SK-N-SH treated with all-trans-retinoic acid at 6 μM for 48 hours (cell line): ENCODE measurements around the gene MEIS3.

Experiments
- ATAC-seq: fragments of 200-7000 bp; cut with Tn5 transposase; 3 replicates; pipeline ENCODE4 v1.9.1; 2020; ENCODE audit warnings: mild to moderate bottlenecking, moderate library complexity
- ARNTL ChIP-seq: fragments of 450-650 bp; formaldehyde crosslinking; IDR thresholded peaks from 2 replicates; pipeline ENCODE4 v1.5.0; 2020; ENCODE audit warnings: low read depth, mild to moderate bottlenecking, moderate library complexity, borderline replicate concordance
- BACH2 ChIP-seq: fragments of 250-450 bp; sonication (Bioruptor Pico); IDR thresholded peaks from 2 replicates; pipeline ENCODE4 v1.9.0; 2021; ENCODE audit warnings: mild to moderate bottlenecking, borderline replicate concordance
- CSDC2 ChIP-seq: fragments of 250-450 bp; sonication (Bioruptor Pico); IDR thresholded peaks from 2 replicates; pipeline ENCODE4 v1.5.0; 2020; ENCODE audit warnings: mild to moderate bottlenecking, moderate library complexity
- ESRRG ChIP-seq: fragments of 250-450 bp; sonication (Bioruptor Pico); IDR thresholded peaks from 2 replicates; pipeline ENCODE4 v1.6.1; 2021; ENCODE audit warnings: mild to moderate bottlenecking
- GLIS3 ChIP-seq: fragments of 250-450 bp; sonication (Bioruptor Pico); IDR thresholded peaks from 2 replicates; pipeline ENCODE4 v1.5.0; 2020; ENCODE audit warnings: mild to moderate bottlenecking, moderate library complexity
- ISL1 ChIP-seq: fragments of 250-450 bp; sonication (Bioruptor Pico); IDR thresholded peaks from 2 replicates; pipeline ENCODE4 v2.1.2; 2022; ENCODE audit warnings: mild to moderate bottlenecking, moderate library complexity
- OSR1 ChIP-seq: fragments of 250-450 bp; sonication (Bioruptor Pico); IDR thresholded peaks from 2 replicates; pipeline ENCODE4 v1.8.0; 2022; ENCODE audit warnings: moderate library complexity, mild to moderate bottlenecking, inconsistent platforms
- RARB ChIP-seq: fragments of 250-450 bp; sonication (Bioruptor Pico); IDR thresholded peaks from 2 replicates; pipeline ENCODE4 v1.8.0; 2021; ENCODE audit warnings: mild to moderate bottlenecking, moderate library complexity
- SNAI2 ChIP-seq: fragments of 250-450 bp; sonication (Bioruptor Pico); IDR thresholded peaks from 2 replicates; pipeline ENCODE4 v1.5.0; 2020; ENCODE audit warnings: mild to moderate bottlenecking, moderate library complexity
- TCF4 ChIP-seq: fragments of 250-450 bp; sonication (Bioruptor Pico); IDR thresholded peaks from 2 replicates; pipeline ENCODE4 v1.8.0; 2021; ENCODE audit warnings: mild to moderate bottlenecking, moderate library complexity, borderline replicate concordance
- TOX ChIP-seq: fragments of 250-450 bp; sonication (Bioruptor Pico); IDR thresholded peaks from 2 replicates; pipeline ENCODE4 v1.8.0; 2021; ENCODE audit warnings: mild to moderate bottlenecking, moderate library complexity, borderline replicate concordance
- ZC3H10 ChIP-seq: fragments of 250-450 bp; sonication (Bioruptor Pico); IDR thresholded peaks from 2 replicates; pipeline ENCODE4 v1.5.1; 2021; ENCODE audit warnings: mild to moderate bottlenecking, moderate library complexity
- ZFP3 ChIP-seq: fragments of 250-450 bp; sonication (Bioruptor Pico); IDR thresholded peaks from 2 replicates; pipeline ENCODE4 v1.5.0; 2020; ENCODE audit warnings: mild to moderate bottlenecking, moderate library complexity
- ZNF565 ChIP-seq: fragments of 450-650 bp; formaldehyde crosslinking; conservative IDR thresholded peaks from 2 replicates; pipeline ENCODE4 v1.5.0; 2020; ENCODE audit warnings: low read depth, mild to moderate bottlenecking, moderate library complexity
- ZNF70 ChIP-seq: fragments of 450-650 bp; formaldehyde crosslinking; IDR thresholded peaks from 2 replicates; pipeline ENCODE4 v1.5.0; 2020; ENCODE audit warnings: mild to moderate bottlenecking, moderate library complexity
- ZNF8 ChIP-seq: fragments of 450-650 bp; formaldehyde crosslinking; IDR thresholded peaks from 2 replicates; pipeline ENCODE4 v1.5.0; 2020; ENCODE audit warnings: mild to moderate bottlenecking, moderate library complexity
- TF ChIP-seq, protein P1 (sequence below): fragments of 250-450 bp; sonication (Bioruptor Pico); IDR thresholded peaks from 2 replicates; pipeline ENCODE4 v1.5.1; 2021; ENCODE audit warnings: mild to moderate bottlenecking, moderate library complexity
- TF ChIP-seq, protein P2 (sequence below): fragments of 250-450 bp; sonication (Bioruptor Pico); IDR thresholded peaks from 2 replicates; pipeline ENCODE4 v1.5.0; 2020; ENCODE audit warnings: mild to moderate bottlenecking, moderate library complexity
- TF ChIP-seq, protein P3 (sequence below): fragments of 250-450 bp; sonication (Bioruptor Pico); IDR thresholded peaks from 2 replicates; pipeline ENCODE4 v1.8.0; 2020; ENCODE audit warnings: mild to moderate bottlenecking, moderate library complexity, borderline replicate concordance
- TF ChIP-seq, protein P4 (sequence below): fragments of 250-450 bp; sonication (Bioruptor Pico); IDR thresholded peaks from 2 replicates; pipeline ENCODE4 v1.5.1; 2020; ENCODE audit warnings: low read depth, mild to moderate bottlenecking, moderate library complexity
- TF ChIP-seq, protein P5 (sequence below): fragments of 250-450 bp; sonication (Bioruptor Pico); IDR thresholded peaks from 2 replicates; pipeline ENCODE4 v1.8.0; 2021; ENCODE audit warnings: low read depth, mild to moderate bottlenecking, moderate library complexity, borderline replicate concordance

The MEIS3 gene

DNA sequence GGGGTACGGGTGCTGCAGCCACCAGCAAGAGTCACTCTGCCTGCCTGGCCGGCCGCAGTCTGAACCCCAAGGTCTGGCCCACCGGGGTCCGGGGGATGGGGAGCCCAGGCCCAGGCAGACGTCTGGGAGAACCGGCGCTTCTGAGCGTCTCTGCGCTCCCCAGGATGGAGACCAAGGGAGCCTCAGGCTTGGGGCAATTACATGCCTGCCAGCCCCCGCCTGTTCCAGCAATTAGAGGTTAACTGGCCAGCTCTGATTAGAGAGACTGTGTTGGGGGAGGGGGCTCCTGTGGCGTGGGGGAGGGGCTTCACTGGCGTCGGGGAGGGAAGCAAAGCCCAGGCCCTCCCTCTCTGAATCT, 11.9 kb downstream of the MEIS3 start:
- ATAC-seq, result no peak
- TF ChIP-seq ZNF8 (CRISPR knock-in tag) (no peak), GLIS3 (CRISPR knock-in tag) (no peak), RARB (CRISPR knock-in tag) (no peak), TCF4 (CRISPR knock-in tag) (no peak), BACH2 (CRISPR knock-in tag) (no peak), ZNF70 (no peak), ZFP3 (no peak), TOX (no peak), ZNF565 (no peak), CSDC2 (CRISPR knock-in tag) (no peak), ISL1 (no peak), SNAI2 (no peak), ARNTL (CRISPR knock-in tag) (no peak)
- TF ChIP-seq, protein P1, sequence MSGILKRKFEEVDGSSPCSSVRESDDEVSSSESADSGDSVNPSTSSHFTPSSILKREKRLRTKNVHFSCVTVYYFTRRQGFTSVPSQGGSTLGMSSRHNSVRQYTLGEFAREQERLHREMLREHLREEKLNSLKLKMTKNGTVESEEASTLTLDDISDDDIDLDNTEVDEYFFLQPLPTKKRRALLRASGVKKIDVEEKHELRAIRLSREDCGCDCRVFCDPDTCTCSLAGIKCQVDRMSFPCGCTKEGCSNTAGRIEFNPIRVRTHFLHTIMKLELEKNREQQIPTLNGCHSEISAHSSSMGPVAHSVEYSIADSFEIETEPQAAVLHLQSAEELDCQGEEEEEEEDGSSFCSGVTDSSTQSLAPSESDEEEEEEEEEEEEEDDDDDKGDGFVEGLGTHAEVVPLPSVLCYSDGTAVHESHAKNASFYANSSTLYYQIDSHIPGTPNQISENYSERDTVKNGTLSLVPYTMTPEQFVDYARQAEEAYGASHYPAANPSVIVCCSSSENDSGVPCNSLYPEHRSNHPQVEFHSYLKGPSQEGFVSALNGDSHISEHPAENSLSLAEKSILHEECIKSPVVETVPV (CRISPR knock-in tag), result no peak
- TF ChIP-seq, protein P2, sequence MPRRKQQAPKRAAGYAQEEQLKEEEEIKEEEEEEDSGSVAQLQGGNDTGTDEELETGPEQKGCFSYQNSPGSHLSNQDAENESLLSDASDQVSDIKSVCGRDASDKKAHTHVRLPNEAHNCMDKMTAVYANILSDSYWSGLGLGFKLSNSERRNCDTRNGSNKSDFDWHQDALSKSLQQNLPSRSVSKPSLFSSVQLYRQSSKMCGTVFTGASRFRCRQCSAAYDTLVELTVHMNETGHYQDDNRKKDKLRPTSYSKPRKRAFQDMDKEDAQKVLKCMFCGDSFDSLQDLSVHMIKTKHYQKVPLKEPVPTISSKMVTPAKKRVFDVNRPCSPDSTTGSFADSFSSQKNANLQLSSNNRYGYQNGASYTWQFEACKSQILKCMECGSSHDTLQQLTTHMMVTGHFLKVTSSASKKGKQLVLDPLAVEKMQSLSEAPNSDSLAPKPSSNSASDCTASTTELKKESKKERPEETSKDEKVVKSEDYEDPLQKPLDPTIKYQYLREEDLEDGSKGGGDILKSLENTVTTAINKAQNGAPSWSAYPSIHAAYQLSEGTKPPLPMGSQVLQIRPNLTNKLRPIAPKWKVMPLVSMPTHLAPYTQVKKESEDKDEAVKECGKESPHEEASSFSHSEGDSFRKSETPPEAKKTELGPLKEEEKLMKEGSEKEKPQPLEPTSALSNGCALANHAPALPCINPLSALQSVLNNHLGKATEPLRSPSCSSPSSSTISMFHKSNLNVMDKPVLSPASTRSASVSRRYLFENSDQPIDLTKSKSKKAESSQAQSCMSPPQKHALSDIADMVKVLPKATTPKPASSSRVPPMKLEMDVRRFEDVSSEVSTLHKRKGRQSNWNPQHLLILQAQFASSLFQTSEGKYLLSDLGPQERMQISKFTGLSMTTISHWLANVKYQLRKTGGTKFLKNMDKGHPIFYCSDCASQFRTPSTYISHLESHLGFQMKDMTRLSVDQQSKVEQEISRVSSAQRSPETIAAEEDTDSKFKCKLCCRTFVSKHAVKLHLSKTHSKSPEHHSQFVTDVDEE (CRISPR knock-in tag), result no peak
- TF ChIP-seq, protein P3, sequence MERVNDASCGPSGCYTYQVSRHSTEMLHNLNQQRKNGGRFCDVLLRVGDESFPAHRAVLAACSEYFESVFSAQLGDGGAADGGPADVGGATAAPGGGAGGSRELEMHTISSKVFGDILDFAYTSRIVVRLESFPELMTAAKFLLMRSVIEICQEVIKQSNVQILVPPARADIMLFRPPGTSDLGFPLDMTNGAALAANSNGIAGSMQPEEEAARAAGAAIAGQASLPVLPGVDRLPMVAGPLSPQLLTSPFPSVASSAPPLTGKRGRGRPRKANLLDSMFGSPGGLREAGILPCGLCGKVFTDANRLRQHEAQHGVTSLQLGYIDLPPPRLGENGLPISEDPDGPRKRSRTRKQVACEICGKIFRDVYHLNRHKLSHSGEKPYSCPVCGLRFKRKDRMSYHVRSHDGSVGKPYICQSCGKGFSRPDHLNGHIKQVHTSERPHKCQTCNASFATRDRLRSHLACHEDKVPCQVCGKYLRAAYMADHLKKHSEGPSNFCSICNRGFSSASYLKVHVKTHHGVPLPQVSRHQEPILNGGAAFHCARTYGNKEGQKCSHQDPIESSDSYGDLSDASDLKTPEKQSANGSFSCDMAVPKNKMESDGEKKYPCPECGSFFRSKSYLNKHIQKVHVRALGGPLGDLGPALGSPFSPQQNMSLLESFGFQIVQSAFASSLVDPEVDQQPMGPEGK (CRISPR knock-in tag), result no peak

DNA sequence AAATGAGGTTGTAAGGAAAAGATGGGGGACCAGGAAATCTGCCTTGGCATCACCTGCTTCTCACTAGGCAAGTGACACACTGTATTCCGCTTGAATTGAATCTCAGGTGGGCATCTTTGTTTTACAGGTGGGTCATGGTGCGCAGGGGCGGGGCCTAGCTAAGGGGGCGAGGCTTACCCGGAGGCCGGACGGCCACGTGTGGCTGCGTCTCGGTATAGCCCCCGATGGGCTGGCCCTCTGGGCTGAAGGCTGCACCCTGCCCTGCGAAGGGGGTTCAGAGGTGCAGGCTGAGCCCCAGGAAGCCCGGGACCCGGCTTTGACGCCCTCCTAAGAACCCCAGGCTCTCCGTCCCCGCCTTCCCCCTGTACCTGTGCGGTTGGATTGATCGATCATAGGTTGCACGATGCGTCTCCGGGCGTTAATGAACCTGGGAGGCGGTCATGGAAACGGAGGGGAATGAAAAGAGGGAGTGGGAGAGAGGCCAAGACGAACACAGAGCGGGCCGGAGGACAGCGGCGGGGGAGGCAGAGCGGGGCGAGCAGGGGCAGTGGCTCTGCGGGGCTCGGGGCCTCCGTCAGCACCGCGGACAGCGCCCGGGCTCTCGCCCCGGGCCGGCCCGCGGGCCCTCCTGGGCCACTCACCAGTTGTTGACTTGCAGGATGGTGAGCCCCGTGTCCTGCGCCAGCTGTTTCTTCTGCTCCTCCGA, 12.5 kb downstream of the MEIS3 start:
- TF ChIP-seq ZC3H10 (no peak), ZNF70 (no peak), ZNF8 (CRISPR knock-in tag) (no peak), ZNF565 (no peak), CSDC2 (CRISPR knock-in tag) (no peak), OSR1 (no peak), ESRRG (CRISPR knock-in tag) (no peak)
- TF ChIP-seq, protein P4, sequence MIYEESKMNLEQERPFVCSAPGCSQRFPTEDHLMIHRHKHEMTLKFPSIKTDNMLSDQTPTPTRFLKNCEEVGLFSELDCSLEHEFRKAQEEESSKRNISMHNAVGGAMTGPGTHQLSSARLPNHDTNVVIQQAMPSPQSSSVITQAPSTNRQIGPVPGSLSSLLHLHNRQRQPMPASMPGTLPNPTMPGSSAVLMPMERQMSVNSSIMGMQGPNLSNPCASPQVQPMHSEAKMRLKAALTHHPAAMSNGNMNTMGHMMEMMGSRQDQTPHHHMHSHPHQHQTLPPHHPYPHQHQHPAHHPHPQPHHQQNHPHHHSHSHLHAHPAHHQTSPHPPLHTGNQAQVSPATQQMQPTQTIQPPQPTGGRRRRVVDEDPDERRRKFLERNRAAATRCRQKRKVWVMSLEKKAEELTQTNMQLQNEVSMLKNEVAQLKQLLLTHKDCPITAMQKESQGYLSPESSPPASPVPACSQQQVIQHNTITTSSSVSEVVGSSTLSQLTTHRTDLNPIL, result no peak
- TF ChIP-seq, protein P1 (CRISPR knock-in tag), result no peak
- no peak for ATAC-seq

DNA sequence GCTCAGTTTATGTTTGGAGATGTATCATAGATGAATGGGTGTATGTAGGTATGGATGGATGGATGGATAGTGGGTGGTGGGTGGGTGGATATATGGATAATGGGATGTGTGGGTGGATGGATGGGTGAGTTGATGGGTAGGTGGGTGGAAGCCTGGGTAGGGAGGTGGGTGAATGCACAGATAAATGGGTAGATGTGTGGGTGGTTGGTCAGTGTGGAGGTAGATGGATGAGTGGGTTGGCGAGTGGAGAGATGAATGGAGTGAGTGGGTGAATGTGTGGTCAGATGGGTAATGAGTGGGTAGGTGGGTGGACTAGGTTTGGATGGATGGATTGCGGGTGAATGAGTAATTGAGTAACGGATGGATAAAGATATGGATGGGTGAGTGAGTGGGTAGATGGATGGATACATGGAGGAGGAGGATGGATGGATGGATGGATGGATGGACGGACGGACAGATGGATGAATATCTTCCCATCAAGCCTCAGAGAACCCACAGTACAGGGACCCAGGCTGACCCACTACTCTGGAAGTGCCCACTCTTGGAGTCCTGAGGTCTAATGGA, 13.4 kb downstream of the MEIS3 start:
- ATAC-seq, result no peak
- TF ChIP-seq ZNF565 (no peak), CSDC2 (CRISPR knock-in tag) (no peak), TOX (no peak), ZFP3 (no peak), BACH2 (CRISPR knock-in tag) (no peak), ISL1 (no peak)
- TF ChIP-seq, protein P4, result no peak
- TF ChIP-seq, protein P1 (CRISPR knock-in tag), result no peak
- TF ChIP-seq, protein P5, sequence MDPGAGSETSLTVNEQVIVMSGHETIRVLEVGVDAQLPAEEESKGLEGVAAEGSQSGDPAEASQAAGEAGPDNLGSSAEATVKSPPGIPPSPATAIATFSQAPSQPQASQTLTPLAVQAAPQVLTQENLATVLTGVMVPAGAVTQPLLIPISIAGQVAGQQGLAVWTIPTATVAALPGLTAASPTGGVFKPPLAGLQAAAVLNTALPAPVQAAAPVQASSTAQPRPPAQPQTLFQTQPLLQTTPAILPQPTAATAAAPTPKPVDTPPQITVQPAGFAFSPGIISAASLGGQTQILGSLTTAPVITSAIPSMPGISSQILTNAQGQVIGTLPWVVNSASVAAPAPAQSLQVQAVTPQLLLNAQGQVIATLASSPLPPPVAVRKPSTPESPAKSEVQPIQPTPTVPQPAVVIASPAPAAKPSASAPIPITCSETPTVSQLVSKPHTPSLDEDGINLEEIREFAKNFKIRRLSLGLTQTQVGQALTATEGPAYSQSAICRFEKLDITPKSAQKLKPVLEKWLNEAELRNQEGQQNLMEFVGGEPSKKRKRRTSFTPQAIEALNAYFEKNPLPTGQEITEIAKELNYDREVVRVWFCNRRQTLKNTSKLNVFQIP (CRISPR knock-in tag), result no peak
